Measurements from ENCODE around the gene SLC25A13.
A peak's percentile ranks its signal among the peaks of the same experiment; 100 is the strongest.

The SLC25A13 gene

GRCh38 chr7:96135241-96135640 is 186.7 kb downstream of the SLC25A13 start:
- no peak for DNase-seq

- DNase-seq: no peak
These were observed 190.4 kb downstream of the SLC25A13 start for GRCh38 chr7:96131525-96131924.

- DNase-seq: no peak
These were observed 194.2 kb downstream of the SLC25A13 start for GRCh38 chr7:96127746-96128145.

- no peak for DNase-seq
These were observed 195.5 kb downstream of the SLC25A13 start for GRCh38 chr7:96126382-96126781.

GRCh38 chr7:96122746-96123145 is 199.2 kb downstream of the SLC25A13 start:
- no peak for DNase-seq

- no peak for DNase-seq
These were observed 200.1 kb downstream of the SLC25A13 start for GRCh38 chr7:96121752-96122151.

GRCh38 chr7:96120445-96121225 is 201.3 kb downstream of the SLC25A13 start:
- no peak for DNase-seq

GRCh38 chr7:96118449-96119001 is 203.4 kb downstream of the SLC25A13 start:
- DNase-seq: peak; percentile 63

- DNase-seq: no peak
These were observed 205.7 kb downstream of the SLC25A13 start for GRCh38 chr7:96116173-96116572.

- DNase-seq: no peak
These were observed 207.7 kb downstream of the SLC25A13 start for GRCh38 chr7:96114190-96114589.

GRCh38 chr7:96111405-96111804 is 210.5 kb downstream of the SLC25A13 start:
- no peak for DNase-seq

- DNase-seq: no peak
These were observed 216.9 kb downstream of the SLC25A13 start for GRCh38 chr7:96104984-96105383.

GRCh38 chr7:96102096-96102811 is 219.6 kb downstream of the SLC25A13 start:
- no peak for DNase-seq

GRCh38 chr7:96100737-96101136 is 221.2 kb downstream of the SLC25A13 start:
- DNase-seq: peak; percentile 36

- DNase-seq: no peak
These were observed 224.1 kb downstream of the SLC25A13 start for GRCh38 chr7:96097835-96098234.

- DNase-seq: no peak
These were observed 228.5 kb downstream of the SLC25A13 start for GRCh38 chr7:96093435-96093834.

GRCh38 chr7:96090756-96091155 is 231.1 kb downstream of the SLC25A13 start:
- DNase-seq: no peak

GRCh38 chr7:96089511-96089910 is 232.4 kb downstream of the SLC25A13 start:
- DNase-seq: no peak

- DNase-seq: no peak
These were observed 233.3 kb downstream of the SLC25A13 start for GRCh38 chr7:96088579-96088978.

GRCh38 chr7:96085953-96086352 is 235.9 kb downstream of the SLC25A13 start:
- DNase-seq: no peak

GRCh38 chr7:96084881-96085553 is 236.9 kb downstream of the SLC25A13 start:
- DNase-seq: no peak

- no peak for DNase-seq
These were observed 241.9 kb downstream of the SLC25A13 start for GRCh38 chr7:96080027-96080426.

- DNase-seq: no peak
These were observed 245.6 kb downstream of the SLC25A13 start for GRCh38 chr7:96076350-96076707.
